SIG-M5 treated with dmso at 0.1 percent for 504 hours (cell line): ENCODE measurements around the gene TIMD4.
"Not testable (repeated sequence)": the region's sequence is repeated elsewhere in the genome, so short reads cannot be mapped to it uniquely, and the experiment has no call there.

ENCODE experiments used
- DNase-seq: peaks from one replicate; lab custom pipeline; 2025; ENCODE audit not compliant: unreplicated experiment; lab: John Stamatoyannopoulos, UW

Gene TIMD4

GRCh38 chr5:156963125-156963524, at the start of gene TIMD4:
Gene TIMD4 (minus strand): TSS chr5:156963226. CDS start chr5:156963198, 28 bp downstream.
- DNase-seq, result no peak

GRCh38 chr5:157006262-157006661, 43.2 kb upstream of the TIMD4 start:
- DNase-seq, result no peak

DNA sequence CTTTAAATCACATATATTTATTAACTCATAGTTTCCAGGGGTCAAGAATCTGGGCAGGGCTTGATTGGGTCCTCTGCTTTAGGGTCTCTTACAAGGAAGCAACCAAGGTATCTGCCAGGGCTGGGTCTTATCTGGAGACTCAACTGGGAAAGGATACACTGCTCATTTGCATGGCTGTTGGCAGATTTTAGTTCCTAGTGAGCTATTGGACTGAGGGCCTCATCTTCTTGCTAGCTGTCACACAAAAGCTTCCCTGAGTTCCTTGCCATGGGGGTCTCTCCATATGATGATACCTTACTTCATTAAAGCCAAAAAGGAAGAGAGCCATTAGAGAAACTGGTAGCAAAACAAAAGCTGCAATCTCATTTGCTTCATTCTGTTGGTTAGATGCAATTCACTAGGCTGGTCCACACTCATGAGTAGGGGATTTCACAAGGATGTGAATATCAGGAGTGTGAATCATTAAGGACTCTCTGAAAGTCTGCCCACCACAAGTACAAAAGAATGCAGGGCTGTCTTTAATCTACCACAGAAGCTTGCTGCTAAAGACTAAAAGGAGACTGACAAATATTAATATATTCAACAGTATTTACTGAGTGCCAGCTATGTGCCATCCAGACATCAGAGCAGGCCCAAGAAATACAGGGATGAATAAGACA, 42.0 kb upstream of the TIMD4 start:
- no peak for DNase-seq

DNA sequence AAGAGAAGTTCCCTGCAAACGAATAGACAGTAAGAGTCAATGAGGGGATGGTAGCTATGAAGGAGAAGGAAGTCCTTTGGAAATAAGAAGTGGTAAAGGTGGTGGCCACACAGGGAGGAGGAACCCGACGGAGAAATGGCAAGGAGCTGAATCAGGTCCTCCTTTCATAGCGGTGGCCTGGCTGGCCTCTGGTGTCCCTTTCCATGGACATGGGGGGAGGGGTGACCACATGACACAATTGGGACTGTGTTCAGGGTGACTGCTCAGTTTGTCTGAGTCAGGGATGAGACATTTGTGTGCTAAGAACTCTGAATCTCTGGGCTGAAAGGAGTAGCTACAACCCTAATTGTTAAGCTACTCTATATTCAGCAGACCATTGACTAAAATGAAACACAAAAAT, 28.7 kb upstream of the TIMD4 start:
- DNase-seq, result no peak

DNA sequence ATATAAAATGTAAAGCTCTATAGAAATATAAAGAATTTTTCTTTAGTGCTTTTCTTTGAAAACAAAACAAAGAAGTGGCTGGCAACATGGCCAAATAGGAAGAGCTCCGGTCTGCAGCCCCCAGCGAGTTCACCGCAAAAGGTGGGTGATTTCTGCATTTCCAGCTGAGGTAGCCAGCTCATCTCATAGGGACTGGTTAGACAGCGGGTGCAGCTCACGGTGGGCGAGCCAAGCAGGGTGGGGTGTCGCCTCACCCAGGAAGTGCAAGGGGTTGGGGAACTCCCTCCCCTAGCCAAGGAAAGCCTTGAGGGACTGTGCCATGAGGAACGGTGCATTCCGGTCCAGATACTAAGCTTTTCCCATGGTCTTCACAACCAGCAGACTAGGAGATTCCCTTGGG, 21.0 kb upstream of the TIMD4 start:
- DNase-seq, result no peak

DNA sequence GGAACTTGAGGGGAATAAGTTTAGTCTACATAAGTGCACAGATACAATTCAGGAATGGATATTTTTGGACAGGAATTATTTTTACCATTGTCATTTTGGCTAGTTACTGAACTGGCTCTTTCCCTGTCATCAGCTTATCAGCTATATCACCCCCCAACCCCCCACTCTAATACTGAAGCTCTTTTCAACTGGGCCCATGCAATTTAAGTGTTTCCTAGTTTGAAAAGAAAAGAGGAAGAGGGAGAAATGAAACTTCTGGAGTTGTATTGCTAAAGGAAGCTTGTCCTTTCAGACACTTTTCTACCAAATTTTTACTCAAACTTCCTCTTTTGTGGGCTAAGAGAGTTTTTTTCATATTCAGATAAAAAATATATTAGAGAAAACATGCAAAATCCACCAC, 18.5 kb upstream of the TIMD4 start:
- peak; percentile 84 for DNase-seq

- peak; percentile 27 for DNase-seq
These were observed 11.3 kb upstream of the TIMD4 start for GRCh38 chr5:156974328-156974727.

GRCh38 chr5:156971848-156972525, 9.0 kb upstream of the TIMD4 start:
- DNase-seq, result no peak

- no peak for DNase-seq
These were observed 8.4 kb upstream of the TIMD4 start for GRCh38 chr5:156971415-156971814.

GRCh38 chr5:156967386-156967785, 4.4 kb upstream of the TIMD4 start:
- not testable (repeated sequence) for DNase-seq

GRCh38 chr5:156956321-156956720, 6.7 kb downstream of the TIMD4 start:
- DNase-seq, result no peak

GRCh38 chr5:156951359-156951758, 11.7 kb downstream of the TIMD4 start:
- no peak for DNase-seq

- DNase-seq, result no peak
These were observed 12.3 kb downstream of the TIMD4 start for GRCh38 chr5:156950716-156951115.

- DNase-seq, result no peak
These were observed 13.6 kb downstream of the TIMD4 start for GRCh38 chr5:156949424-156949823.

DNA sequence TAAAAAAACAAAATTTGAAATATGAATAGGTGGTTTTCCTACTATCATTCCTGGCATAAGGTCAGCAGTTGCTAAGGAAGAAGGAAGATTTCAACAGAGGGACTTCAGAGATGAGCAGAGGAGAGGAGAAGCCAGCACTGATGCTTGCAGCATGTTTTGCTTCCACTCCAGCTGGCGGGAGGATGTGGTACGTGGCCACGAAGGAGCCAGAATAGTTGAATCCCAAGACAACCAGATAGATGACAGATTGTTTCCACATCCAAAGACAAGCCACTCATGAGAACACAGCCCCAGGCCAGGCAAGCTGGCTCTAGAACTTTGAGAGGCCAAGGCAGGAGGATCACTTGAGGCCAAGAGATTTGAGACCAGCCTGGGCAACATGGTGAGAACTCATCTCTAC, 15.1 kb downstream of the TIMD4 start:
- DNase-seq, result no peak

DNA sequence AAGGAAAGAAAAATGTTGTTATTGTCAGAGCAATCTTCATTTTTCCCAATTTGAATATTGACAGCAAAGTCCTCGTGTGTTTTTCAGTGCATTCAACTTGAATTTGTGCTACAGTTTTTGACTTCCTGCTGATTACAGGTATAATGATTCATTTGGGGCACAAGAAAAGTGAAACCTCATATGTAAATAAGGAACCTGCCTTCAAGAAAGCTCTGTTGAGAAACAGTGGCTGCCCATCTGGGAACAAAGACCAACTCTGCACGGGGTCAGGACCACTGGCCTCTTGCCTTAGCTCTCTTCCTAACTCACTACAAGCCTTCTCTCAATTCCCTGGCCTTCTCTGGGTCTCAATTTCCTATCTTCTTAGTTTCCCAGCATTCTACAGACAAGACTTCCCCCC, 21.0 kb downstream of the TIMD4 start:
- DNase-seq, result no peak

GRCh38 chr5:156940462-156940861, 22.6 kb downstream of the TIMD4 start:
- DNase-seq, result not testable (repeated sequence)

DNA sequence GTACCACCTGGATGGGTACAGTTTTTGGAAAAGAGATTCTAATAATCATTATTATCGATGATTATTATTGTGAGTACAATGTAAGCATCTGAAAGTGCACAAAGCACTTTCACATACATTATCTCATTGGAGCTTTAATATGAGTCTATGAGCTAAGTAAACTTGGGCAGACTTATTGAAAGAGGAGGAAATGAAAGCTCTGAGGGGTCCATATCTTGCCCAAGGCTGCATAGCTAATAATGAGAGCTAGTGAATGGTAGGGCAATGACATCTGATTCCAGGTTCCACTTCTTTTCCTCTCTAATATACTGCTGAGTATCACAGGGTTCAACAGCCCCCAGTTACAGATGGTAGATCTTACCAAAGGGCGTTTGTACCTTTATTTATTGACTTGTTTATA, 26.1 kb downstream of the TIMD4 start:
- DNase-seq, result no peak

DNA sequence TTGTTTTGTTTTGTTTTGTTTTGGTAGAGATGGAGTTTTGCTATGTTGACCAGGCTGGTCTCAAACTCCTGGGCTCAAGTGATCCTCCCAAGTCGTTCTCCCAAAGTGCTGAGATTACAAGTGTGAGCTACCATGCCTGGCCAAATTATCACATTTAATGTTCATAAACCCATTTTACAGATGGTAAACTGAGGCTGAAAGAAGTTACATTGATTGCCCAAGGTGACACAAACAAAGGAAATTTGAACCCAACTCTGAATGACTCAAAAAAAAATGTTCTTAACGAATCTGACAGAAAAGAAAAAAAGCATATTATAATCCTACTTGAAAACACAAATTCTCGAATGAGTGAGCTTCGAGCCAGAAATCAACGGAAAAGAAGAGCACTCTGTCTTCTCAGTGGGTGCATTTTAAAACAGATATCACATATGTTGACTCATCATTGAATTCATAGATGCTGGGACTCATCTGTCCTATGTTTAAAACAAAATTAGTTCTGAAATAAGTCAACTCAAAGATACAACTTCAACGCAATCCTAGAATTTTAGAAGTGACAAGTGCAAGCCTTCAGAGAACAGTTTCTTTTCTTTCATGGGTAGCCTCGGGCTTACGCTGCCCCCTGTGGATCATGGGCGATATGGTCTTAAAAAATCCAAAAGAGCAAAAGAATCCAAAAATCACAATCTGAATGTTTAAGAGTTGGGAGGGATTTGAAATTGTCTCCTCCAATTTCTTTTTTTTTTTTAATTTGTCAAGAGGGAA, 28.4 kb downstream of the TIMD4 start:
- peak; percentile 33 for DNase-seq

DNA sequence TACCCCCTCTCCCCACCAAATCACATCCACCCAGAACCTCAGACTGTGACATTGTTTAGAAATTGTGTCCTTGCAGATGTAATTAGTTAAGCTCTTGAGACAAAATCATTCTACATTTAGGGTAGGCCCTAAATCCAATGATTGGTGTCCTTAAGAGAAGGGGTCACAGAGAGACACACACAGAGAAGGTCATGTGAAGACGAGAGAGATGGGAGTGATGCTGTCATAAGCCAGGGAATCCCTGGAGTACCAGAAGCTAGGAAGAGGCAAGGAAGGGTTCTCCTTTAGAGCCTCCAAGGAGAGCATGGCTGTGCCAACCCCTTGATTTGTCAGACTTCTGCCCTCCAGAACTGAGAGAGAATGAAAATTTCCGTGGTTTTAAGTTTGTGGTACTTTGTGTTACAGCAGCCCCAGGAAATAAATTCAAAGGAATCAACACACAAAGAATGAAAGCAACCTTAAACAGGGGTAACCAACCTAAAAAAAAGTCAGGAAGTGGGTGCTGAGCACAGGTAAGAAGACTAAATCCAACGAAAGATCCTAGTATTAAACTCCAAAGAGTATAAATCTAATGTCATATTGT, 33.6 kb downstream of the TIMD4 start:
- no peak for DNase-seq

DNA sequence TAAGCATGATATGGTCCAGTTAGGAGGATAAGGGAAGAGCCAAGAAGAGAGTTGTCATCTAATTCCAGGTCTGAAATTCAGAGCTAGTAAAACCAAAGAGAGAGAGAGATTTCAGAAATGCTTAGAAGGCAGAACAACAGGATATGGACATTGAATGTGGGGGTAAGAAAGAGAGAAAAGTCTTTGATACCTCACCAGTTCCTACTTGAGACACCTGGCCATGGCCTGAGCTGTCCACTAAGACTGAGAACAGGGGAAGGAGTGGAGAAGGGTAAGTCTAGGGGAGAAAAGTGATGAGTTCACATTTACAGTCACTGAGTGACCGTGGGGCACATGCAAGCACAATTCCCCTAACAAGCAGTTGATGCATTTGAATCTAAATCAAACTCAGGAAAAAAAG, 35.5 kb downstream of the TIMD4 start:
- DNase-seq, result no peak

GRCh38 chr5:156925767-156926166, 37.3 kb downstream of the TIMD4 start:
- not testable (repeated sequence) for DNase-seq
